Right hindlimb (tissue), 1 donor: ENCODE data around the gene LDHA.
A peak's percentile ranks its signal among the peaks of the same experiment; 100 is the strongest.
"Not testable (repeated sequence)": the region's sequence is repeated elsewhere in the genome, so short reads cannot be mapped to it uniquely, and the experiment has no call there.

Experiments
- DNase-seq: peaks from one replicate; pipeline ENCODE4 v3.0.0-alpha.2; 2018

LDHA gene

GRCh38 chr11:18394928-18395734 is 768 bp downstream of the LDHA start:
- no peak for DNase-seq

GRCh38 chr11:18395735-18396504 is 1.6 kb downstream of the LDHA start:
- peak; percentile 99 for DNase-seq

GRCh38 chr11:18397921-18398320 is 3.6 kb downstream of the LDHA start:
- DNase-seq, result no peak

- DNase-seq, result not testable (repeated sequence)
These were observed 6.7 kb downstream of the LDHA start for GRCh38 chr11:18401077-18401476.

- no peak for DNase-seq
These were observed 9.7 kb downstream of the LDHA start for GRCh38 chr11:18404062-18404461.

- not testable (repeated sequence) for DNase-seq
These were observed 13.0 kb downstream of the LDHA start for GRCh38 chr11:18407400-18407799.

- no peak for DNase-seq
These were observed 14.4 kb downstream of the LDHA start for GRCh38 chr11:18408558-18409291.

GRCh38 chr11:18416459-18416858 is 22.1 kb downstream of the LDHA start:
- DNase-seq, result no peak

GRCh38 chr11:18419040-18419439 is 24.7 kb downstream of the LDHA start:
- no peak for DNase-seq

GRCh38 chr11:18420067-18420466 is 25.7 kb downstream of the LDHA start:
- no peak for DNase-seq

- DNase-seq, result no peak
These were observed 32.9 kb downstream of the LDHA start for GRCh38 chr11:18427240-18427639.

- DNase-seq, result no peak
These were observed 35.0 kb downstream of the LDHA start for GRCh38 chr11:18429332-18429731.

- no peak for DNase-seq
These were observed 44.3 kb downstream of the LDHA start for GRCh38 chr11:18438691-18439090.

GRCh38 chr11:18449251-18449650 is 54.9 kb downstream of the LDHA start:
- no peak for DNase-seq

- DNase-seq, result no peak
These were observed 58.6 kb downstream of the LDHA start for GRCh38 chr11:18452927-18453326.

- no peak for DNase-seq
These were observed 61.5 kb downstream of the LDHA start, which contains the start of gene LDHAL6A for GRCh38 chr11:18455686-18456372. Gene LDHAL6A (plus strand): TSS chr11:18455856. CDS start chr11:18456681, 825 bp downstream.

- no peak for DNase-seq
These were observed 63.1 kb downstream of the LDHA start for GRCh38 chr11:18457450-18457849.
